Measurements from ENCODE around the gene SMPX.

SMPX gene

DNA sequence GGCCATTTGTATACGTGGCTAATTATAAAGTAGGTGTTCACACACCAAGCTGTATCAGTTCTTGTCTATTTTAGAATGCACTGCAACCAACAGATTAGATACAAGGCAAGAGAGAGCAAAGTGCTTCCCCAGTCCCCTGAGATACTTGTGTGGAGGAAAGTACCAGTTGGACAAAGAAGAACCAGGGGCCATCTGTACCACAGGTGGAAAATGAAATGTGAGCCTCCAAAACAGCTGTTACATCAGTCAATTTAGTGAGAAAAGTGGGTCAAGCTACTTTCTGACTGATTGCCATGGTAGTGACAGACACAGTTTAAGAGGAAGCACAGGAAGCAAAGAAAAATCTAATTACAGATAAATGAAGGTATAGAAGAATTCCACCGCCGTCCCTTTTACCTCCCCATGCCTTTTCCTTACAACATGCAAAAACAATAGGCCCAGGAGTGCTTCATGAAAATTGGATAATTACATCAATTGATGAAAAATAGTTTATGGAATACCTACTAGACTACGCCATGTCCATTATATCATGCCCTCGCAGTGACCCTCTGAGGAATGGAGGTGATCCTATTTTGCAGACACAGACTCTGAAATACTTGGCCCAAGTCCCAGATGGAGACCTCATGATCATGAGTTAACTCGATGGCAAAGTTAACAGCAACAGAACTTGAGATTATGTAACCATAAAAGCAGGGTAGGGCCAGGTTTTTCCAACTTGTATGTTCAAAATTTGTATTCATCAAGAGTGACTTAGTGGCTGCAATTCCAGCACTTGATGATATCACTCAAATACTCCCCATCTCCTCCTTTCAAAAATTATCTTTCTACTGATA lies 15.8 kb downstream of the SMPX start:
- no peak for DNase-seq

DNA sequence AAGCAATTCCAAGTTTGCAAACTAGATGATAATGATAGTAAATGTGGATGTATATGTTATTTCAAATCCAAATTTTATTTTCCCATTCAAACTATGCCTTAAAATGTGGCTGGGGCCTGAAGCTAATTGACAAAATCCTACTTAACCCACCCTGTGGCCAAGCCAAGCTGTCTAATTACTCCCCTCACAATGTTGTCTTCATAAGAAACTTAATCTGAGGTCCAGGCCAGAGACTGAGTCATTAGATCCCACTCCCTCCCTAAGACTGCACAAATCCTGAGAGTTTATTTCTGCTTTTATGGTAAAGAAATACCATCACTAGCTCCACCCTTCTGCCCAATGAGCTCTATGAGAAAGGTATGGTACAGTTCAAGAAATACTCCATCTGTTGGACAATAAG lies 16.6 kb downstream of the SMPX start:
- no peak for DNase-seq

DNA sequence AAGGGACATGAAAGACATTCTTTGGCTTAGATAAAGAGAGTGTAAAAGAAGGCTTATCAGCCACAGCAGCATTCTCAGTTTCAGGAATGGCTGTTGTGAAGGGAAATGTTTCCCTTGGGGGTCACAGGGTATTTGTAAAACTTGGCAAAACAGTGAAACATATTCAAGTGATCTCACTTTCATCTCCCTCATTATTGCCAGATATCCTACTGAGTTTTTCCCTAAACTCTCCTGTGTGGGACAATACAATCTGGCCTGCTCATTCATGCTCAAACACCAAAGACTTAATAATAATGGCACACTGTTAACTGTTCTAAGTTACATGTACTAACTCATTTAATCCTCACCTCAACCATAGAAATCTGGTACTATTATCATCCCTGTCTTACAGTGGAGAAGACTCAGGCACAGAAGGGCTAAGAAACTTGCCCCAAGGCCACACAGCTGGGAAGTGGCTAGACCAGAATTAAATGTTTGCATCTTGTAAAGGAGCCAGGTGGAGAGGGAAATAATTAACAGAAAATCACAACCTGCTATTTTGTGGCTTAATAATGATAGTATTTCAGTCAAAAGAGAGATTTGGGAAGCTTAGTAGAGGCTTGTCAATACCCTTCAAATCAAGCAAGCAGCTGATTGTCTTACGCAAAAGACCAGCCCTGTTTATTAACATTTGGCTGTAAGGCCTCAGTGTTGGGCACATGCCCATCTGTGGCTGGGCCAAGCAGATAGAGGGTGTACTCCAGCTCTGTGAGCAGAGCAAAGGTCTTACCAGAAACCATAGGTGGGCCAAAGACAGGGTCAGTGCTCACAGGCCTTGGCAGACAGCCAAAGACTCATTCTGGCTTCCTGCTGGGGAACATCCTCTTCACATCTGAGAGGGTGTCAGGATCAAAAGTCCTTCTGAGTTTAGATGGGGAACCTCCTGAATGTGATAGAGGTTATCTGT lies 17.3 kb downstream of the SMPX start:
- no peak for DNase-seq

DNA sequence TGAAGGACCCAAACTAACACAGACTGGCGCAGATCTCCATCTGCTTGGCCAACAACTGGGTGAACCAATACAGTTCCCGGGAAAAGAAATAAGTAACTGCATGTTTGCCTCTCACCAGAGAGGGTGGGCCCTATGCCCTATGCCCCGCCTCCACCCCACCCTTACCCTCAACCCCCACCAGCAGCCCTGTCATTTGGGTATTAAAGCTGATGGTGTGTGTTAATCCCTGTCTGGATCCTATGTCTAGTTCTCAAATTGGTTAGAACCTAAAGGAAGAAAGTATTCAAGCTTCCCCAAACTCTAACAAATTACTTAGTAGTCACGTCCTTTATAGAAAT lies 19.0 kb downstream of the SMPX start:
- no peak for DNase-seq

DNA sequence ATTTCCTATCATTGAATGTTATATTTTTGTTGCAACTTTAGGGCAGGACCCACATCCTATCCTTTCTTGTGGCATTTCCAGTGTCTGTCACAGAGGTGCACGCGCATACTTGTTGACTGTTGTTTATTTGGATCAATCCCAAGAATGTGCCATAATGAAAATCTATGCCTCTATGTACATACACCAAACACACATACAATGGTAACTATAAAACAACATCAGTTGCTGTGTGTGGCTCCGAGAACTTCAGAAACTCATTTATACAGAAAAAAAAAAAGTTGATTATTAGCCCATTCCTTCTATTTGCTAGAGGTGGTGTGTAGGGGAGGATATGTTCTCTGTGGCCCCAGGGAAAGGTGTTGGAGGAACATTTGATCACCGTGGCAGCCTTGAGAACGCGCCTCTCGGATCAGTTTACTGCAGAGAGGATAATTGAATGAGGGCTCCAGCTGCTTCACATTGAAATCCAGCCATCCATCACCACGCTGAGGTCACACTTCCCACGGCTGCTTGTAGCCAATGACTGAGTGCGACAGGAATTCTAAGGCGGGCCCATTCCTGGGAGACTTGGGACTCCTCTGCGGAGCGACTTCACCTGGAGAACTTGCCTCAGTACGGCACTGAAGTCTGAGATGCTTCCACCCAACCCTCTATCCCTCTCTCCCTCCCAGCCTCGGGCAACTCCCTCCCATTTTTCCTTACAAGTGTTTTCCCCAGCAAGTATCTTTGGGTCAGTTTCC lies 19.5 kb downstream of the SMPX start:
- DNase-seq, result no peak

DNA sequence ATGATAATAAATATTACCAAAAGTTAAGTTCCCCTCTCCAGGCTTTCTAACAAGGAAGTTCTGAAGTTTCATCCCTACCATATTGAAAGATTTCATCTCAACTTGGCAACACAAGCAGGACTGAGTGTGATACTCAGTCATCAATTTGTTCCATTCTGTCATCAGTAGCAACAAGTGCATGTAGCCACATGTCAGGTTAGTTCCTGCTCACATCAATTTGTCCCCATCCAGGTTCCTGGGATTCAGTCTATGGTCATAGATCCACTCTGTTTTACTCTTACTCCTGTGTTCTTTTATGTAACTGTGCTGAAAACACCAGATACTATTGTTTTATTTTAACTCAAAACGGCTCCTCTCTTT lies 22.2 kb downstream of the SMPX start:
- DNase-seq, result no peak

DNA sequence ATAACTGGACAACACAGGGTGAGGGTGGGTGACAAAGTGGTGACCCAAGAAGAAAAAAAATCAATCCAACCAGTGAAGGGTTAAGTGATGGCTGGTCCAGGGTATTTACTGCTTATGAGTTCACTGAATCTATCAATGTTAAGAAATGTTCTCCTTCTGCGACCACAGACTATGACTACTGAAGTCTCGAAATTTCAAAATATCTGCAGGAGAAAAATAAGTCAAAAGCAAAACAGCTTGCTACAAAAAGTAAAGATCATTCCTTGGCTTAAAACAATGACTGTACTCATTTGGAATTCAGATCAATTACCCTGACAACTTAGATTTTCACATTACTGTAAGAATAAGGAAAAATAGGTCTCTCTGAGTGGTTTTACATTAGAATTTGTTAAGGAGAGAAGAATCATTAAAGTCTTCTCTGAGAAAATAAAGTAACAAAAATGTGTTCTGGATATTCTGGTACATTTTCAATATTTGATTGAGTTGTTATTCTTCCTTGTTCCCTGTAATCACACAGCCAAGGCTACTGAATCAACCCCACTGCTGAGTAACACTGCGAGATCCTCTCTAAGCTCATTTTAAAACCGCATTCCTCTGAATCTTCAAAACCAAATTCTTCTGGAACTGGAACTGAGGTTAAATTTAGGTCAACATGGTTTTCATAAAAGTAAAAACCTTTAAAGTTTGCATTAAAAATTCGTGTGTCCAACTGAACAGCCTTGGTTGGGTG lies 22.7 kb downstream of the SMPX start:
- DNase-seq, result no peak

DNA sequence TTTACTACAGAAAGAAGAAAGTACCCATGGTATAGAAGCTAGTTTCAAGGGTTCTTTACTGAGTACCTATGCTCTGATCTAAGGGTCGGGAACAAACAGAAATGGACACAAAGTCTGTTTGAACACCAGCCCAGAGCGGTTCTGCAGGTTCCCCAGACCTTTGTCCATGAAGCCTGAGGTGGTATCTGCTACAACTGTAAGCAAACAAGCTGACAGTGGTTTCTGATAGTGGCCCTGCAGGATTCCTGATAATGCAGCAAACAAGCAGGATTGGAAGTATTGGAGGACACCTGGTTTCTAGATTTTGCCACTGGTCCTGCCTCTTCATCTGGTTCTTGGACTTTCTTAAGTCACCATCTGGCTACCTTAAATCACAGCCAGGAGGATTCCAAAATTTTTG lies 23.7 kb downstream of the SMPX start:
- DNase-seq, result no peak

DNA sequence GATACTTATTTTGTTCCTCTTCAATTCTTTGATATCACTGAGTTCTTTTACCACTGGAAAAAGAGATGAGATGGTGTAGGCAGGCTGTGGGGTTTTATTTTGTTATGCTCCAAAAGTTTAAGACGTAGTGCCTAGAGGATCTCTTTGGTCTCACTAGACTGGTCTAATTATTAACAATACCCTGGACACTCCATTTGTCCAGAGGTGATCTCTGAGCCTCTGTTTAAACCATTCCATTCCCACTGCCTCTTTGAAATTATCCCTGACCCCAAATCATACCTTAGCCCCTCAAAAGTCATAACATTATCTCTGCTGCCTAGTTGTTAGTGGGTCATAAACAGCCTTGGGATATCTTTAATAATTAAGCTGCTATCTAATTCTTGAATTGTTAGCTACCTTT lies 24.2 kb downstream of the SMPX start:
- DNase-seq, result no peak

DNA sequence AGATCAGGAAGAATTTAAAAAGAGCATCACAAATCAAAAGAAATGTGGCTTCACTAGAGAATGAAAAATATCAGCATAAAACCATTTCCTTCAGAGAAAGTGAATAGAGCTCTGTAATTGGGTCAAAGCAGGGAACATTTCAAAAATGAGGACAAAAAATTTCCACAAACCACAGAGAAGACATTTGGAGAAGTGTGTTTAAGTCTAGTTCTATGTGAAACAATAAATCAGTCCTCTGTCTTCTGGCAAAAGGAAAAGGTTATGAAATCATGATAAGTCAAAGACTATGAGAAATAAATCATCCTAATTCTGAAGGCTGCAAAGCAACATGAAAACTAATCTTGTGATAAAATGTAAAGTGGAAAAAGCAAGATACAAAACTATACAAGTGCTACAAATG lies 27.9 kb downstream of the SMPX start:
- no peak for DNase-seq

DNA sequence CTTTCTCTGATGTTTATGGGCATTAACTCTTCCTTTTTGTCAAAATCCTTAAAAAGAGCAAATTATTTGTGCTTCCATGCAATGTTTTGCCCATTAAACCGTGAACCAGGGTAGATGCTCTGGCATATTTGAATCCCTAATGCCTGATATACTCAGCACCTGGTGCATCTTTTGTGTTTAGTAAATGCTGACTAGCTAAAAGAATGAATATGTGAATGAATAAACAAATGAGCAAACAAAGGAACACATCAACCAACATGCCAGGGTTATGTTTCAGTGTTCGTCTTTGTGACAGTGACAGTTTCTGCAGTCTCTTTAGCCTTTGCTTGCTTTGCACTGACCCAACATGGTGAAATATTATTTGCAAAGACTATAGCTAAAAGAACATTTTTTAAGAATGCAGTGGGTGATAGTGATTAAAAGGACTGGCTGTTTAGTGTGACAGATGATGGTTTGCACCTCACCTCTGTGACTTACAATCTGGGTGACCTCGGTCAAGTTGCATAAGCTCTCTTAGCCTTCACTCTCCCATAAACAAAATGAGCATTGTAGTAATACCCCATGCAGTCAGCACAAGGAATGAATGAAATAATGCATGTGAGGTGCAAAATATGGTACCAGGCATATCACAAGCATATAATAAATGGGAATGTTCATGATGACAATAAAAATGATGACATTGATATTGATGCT lies 29.5 kb downstream of the SMPX start:
- peak; percentile 72 for DNase-seq

DNA sequence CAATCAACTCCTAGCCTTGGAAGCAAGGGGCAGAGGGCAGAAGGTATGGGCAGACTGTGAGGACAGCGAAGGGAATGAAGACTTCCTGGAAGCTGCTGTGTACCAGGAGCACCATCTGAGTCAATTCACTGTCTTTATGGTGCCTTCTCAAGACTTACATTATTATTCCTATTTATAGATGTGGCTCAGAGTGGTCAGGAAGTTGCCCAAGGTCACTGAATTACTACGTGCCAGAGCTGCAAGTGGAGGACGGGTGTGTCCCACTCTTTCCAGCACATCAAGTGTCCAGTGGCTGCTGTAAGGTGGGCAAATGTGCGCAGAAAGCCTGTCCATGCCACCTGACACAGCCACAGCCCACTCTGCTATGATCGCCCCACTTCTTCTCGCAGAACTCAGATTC lies 32.0 kb downstream of the SMPX start:
- no peak for DNase-seq

DNA sequence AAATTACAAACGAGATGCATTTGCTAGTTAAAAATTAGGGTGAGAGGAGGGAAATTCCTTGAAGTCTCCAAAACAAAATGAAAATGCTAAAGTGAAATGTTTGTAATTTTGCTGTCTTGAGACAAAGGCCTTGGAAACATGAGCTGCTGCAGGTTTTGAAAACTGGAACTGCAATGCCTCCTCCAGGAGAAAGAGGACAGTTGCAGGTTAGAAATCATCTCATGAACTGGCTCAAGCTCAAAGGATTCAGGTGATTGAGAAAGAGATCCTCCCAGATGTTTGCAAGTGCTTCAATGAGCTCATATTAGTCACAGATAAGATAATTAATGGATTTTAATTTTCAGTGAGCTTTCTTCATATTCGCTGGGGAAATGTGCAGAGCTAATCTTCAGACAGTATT lies 32.4 kb downstream of the SMPX start:
- DNase-seq, result peak; percentile 60

DNA sequence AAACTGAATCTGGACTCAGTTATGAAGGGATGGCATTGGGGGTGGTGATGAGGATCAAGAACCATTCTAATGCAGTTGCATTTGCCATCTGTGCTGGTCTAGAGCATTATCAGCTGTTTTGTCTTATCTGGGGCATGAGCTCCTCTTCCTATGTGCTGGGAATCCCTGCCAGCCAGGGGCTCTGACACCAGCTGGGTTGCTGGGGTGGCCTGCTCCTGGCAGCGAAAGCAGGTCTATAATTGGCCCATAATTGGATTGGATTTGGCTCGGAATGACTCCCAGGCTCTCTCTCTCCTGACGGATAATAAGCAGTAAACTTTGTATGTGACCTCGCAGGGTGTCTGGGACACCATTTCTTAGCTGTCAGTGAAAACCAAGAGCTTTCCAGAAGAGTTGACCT lies 34.1 kb downstream of the SMPX start:
- DNase-seq, result no peak

DNA sequence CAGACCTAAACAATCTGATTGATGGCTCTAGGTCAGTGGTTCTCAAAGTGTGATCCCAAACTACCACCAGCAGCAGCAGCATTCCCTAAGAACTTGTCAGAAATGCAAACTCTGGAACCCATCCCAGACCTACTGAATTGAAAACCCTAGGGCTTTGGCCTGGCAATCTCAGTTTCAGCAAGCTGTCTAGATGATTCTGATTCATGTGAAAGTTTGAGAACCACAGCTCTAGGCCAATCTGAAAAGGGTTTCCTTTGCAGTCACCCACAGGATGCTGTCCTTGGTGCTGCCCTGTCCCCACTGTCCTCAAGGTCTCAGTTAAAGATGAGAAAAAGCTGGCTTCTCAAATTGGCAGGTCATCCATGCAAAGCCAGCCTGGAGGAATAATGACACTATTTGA lies 34.8 kb downstream of the SMPX start:
- no peak for DNase-seq

DNA sequence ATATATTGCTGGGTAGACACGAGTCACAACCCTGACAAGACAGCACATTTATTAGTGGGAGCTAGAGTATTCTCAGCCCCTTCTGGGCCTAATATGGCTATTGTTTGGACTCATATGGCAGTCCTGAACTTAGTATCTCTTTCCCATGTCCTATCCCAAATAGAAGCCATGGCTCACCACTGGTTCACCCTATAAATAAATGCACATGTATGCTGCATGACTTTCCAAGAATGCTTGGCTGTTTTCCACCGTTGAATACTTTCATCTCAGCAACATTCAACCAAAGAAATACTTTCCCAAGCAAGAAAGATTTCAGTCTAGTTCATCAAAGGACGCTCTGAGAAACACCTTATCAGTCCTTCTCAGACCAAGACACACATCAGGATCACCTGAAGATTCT lies 36.7 kb downstream of the SMPX start:
- no peak for DNase-seq

DNA sequence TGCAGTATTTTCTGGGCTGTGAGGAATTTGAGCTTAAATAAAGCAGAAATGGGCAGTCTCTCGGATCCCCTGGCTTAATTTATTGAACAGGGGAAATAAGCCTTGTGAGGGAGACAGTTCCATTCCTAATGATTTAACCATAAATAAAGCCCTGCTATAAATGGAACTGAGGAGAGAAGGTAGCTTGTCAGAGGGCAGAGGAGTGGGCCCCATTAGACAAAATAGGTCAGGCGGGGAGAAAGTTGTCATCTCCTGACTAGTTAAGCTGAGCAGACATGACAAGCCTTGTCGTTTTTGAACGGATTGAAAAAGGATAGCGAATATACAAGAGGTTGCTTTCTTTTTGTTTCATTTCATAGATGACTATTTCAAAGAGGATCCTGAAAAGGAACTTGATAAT lies 39.3 kb downstream of the SMPX start:
- no peak for DNase-seq

DNA sequence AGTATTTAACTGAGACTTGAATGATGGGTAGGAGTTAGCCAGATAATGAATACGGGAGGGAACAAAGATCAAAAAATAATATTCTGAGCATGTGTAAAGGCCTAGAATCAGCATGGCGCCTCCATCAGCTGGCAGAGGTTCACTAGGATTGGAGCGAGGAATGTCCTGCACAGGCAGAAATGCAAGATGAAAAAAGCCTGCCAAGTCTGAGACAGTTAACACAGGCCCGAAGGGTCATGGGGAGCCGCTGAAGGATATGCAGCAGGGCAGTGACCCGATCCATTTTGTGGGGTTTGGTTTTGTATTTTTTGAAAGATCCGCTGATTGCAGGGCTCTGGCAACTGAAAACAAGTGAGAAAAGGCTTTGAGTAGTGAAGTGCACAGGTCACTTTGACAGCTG lies 40.1 kb downstream of the SMPX start:
- no peak for DNase-seq

DNA sequence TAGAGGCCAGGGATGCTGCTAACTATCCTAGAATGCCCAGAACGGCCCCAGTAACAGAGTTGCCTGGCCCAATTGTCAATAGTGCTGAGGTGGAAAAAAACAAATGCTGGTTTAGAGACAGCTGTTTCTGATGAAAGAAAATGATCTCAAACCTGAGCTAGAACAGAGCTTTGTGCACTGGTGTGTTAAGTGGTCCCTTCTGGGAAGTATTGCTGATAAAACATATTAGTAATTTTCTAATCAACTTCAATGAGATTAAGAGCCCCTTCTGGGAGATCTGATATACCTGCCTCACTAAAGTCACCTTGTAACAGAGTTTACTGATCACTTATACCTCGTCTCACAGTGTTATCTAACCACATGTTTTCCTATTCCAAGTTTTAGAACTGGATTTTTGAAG lies 42.1 kb downstream of the SMPX start:
- DNase-seq, result no peak

DNA sequence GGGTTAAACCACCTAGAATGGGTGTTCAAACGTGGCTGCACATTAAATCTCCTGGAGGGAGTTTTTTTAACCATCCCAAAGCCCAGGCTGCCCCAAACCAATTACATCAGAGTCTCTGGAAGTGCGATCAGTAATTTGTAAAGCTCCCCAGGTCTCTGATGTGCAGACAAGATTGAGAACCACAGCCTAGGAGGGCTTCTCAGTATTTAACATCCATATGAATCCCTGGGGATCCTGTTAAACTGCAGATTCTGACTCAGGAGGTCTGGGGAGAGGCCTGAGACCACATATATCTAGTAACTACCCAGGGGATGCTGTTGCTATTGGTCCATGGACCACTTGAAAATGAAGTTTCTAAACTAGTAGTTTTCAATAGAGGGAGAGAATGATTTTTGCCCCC lies 42.6 kb downstream of the SMPX start:
- no peak for DNase-seq

DNA sequence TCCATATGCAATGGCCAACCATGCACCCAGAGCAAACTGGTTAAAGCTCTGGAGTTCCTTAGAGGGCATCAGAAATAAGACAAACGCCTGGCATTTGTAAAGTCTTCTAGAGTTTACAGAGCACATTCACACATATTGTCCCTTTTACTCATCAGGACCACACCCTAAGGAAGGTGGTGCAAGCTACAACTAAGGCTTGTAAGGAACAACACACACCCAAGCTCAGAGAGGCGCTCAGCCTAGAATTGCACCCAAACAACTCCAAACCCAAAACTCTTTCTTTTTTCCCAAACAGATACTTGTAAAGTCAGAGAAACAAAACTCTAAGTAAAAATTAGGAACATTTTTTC lies 46.1 kb downstream of the SMPX start:
- no peak for DNase-seq

DNA sequence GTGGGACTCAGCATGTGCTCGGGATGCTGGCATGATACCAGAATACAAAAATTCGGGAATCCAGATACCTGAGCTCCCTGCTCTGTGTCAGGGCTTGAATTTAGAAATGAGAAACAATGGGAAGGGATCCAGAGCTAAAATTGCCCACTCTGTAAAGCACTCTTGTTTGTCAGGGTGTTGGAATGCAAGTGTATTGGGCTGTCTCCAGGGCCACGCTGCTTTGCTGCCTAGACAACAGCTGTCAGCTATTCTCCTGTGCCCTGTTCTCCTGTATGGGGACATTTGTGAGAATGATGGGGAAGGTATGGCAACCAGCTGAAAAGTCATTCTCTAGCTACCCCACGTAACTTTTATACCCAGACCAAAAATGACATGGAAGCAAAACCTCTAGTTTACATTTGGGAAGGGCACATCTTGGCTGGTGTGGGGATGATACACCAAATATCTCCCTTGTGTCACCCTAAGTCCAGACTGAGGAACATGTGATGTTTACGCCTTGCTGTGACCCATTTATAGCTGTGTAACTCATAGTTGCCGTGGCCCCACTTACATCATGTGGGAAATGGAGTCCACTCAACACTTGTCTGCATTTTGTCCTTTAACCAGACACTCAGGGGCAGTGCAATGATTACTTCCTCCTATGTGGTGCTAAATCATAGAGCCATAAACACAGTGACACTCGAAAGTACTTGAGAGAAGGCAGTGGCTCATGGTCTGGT lies 46.6 kb downstream of the SMPX start:
- DNase-seq, result no peak
